ENCODE measurements around the gene SRSF6.
"Not testable (repeated sequence)": the region's sequence is repeated elsewhere in the genome, so short reads cannot be mapped to it uniquely, and the experiment has no call there.

The SRSF6 gene

GRCh38 chr20:43457640-43458421 is at the start of gene SRSF6:
SRSF6 (plus strand) TSS chr20:43457896; CDS start chr20:43458034, 138 bp downstream.
- H3K79me2 ChIP-seq (ENCODE audit: control insufficient read depth, insufficient read depth, low read length, unreplicated experiment), result peaks cover 45% of the 10 kb centered on the region
- H3K4me1 ChIP-seq (ENCODE audit: control insufficient read depth, insufficient read depth, low read length, unreplicated experiment), result peaks cover 10% of the 10 kb centered on the region
- H3K27ac ChIP-seq (ENCODE audit: low read depth, low read length), result peak within 1 kb of the TSS; percentile 94
- peak within 1 kb of the TSS; percentile 92 for H3K4me3 ChIP-seq (ENCODE audit: low read depth, low read length)
- peak within 1 kb of the TSS; percentile 62 for H2AFZ ChIP-seq (ENCODE audit: low read length, unreplicated experiment)
- H3K27me3 ChIP-seq (ENCODE audit: insufficient read depth, low read length), result 0 out of 2 replicates have a peak, but pooled peaks cover 7% of the 10 kb centered on the region
- H3K36me3 ChIP-seq (ENCODE audit: insufficient read depth, low read length), result peaks cover 33% of the 10 kb centered on the region

GRCh38 chr20:43408848-43409576 is 48.7 kb upstream of the SRSF6 start:
- Histone ChIP-seq H2AFZ (ENCODE audit: low read length, unreplicated experiment) (no peak overlapping the region), H3K79me2 (ENCODE audit: control insufficient read depth, insufficient read depth, low read length, unreplicated experiment) (no peaks in the 10 kb centered on the region), H3K27me3 (ENCODE audit: insufficient read depth, low read length) (peaks cover 50% of the 10 kb centered on the region), H3K27ac (ENCODE audit: low read depth, low read length) (no peak overlapping the region), H3K36me3 (ENCODE audit: insufficient read depth, low read length) (no peaks in the 10 kb centered on the region), H3K4me3 (ENCODE audit: low read depth, low read length) (no peak overlapping the region), H3K4me1 (ENCODE audit: control insufficient read depth, insufficient read depth, low read length, unreplicated experiment) (no peaks in the 10 kb centered on the region)

DNA sequence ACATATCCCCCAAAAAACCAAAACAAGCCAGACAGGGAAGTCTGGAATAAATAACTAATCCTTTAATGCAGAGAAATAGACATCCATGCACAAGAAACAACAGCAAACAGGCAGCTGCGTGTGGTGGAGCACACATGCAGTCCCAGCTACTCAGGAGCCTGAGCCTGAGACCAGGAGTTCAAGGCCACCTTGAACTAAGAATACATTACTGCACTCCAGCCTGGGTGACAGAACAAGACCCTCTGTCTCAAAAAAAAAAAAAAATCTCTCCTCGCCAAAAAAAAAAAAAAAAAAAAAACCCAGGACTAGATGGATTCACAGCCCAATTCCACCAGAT is 48.2 kb upstream of the SRSF6 start:
- no peak overlapping the region for H3K27ac ChIP-seq (ENCODE audit: low read depth, low read length)
- H3K27me3 ChIP-seq (ENCODE audit: insufficient read depth, low read length), result peaks cover 54% of the 10 kb centered on the region
- no peaks in the 10 kb centered on the region for H3K36me3 ChIP-seq (ENCODE audit: insufficient read depth, low read length)
- H3K4me1 ChIP-seq (ENCODE audit: control insufficient read depth, insufficient read depth, low read length, unreplicated experiment), result no peaks in the 10 kb centered on the region
- H2AFZ ChIP-seq (ENCODE audit: low read length, unreplicated experiment), result no peak overlapping the region
- H3K4me3 ChIP-seq (ENCODE audit: low read depth, low read length), result no peak overlapping the region
- no peaks in the 10 kb centered on the region for H3K79me2 ChIP-seq (ENCODE audit: control insufficient read depth, insufficient read depth, low read length, unreplicated experiment)

- H3K79me2 ChIP-seq (ENCODE audit: control insufficient read depth, insufficient read depth, low read length, unreplicated experiment), result no peaks in the 10 kb centered on the region
- H3K36me3 ChIP-seq (ENCODE audit: insufficient read depth, low read length), result no peaks in the 10 kb centered on the region
- H3K4me1 ChIP-seq (ENCODE audit: control insufficient read depth, insufficient read depth, low read length, unreplicated experiment), result no peaks in the 10 kb centered on the region
- no peak overlapping the region for H3K27ac ChIP-seq (ENCODE audit: low read depth, low read length)
- no peak overlapping the region for H3K4me3 ChIP-seq (ENCODE audit: low read depth, low read length)
- H2AFZ ChIP-seq (ENCODE audit: low read length, unreplicated experiment), result no peak overlapping the region
- peaks cover 23% of the 10 kb centered on the region for H3K27me3 ChIP-seq (ENCODE audit: insufficient read depth, low read length)
Observed at GRCh38 chr20:43415661-43416430, 41.9 kb upstream of the SRSF6 start.

- H3K27me3 ChIP-seq (ENCODE audit: insufficient read depth, low read length), result peaks cover 19% of the 10 kb centered on the region
- no peaks in the 10 kb centered on the region for H3K4me1 ChIP-seq (ENCODE audit: control insufficient read depth, insufficient read depth, low read length, unreplicated experiment)
- no peak overlapping the region for H2AFZ ChIP-seq (ENCODE audit: low read length, unreplicated experiment)
- H3K79me2 ChIP-seq (ENCODE audit: control insufficient read depth, insufficient read depth, low read length, unreplicated experiment), result no peaks in the 10 kb centered on the region
- no peaks in the 10 kb centered on the region for H3K36me3 ChIP-seq (ENCODE audit: insufficient read depth, low read length)
- no peak overlapping the region for H3K27ac ChIP-seq (ENCODE audit: low read depth, low read length)
- no peak overlapping the region for H3K4me3 ChIP-seq (ENCODE audit: low read depth, low read length)
Observed at GRCh38 chr20:43416591-43417228, 41.0 kb upstream of the SRSF6 start.

DNA sequence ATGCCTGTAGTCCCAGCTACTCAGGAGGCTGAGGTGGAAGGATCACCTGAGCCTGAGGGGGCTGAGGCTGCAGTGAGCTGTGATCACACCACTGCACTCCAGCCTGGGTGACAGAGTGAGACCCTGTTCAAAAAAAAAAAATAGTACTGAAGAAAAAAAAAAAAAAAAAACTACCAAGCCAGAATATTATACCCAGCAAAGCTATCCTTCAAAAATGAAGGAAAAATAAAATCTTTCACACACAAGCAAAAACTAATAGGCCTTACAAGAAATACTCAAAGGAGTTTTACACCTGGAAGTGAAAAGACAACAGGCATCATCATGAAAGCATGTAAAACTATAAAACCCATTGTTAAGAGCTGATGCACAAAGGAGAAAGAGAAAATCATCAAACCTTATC is 37.5 kb upstream of the SRSF6 start:
- no peaks in the 10 kb centered on the region for H3K36me3 ChIP-seq (ENCODE audit: insufficient read depth, low read length)
- no peak overlapping the region for H2AFZ ChIP-seq (ENCODE audit: low read length, unreplicated experiment)
- no peak overlapping the region for H3K27ac ChIP-seq (ENCODE audit: low read depth, low read length)
- no peaks in the 10 kb centered on the region for H3K79me2 ChIP-seq (ENCODE audit: control insufficient read depth, insufficient read depth, low read length, unreplicated experiment)
- H3K4me1 ChIP-seq (ENCODE audit: control insufficient read depth, insufficient read depth, low read length, unreplicated experiment), result no peaks in the 10 kb centered on the region
- H3K27me3 ChIP-seq (ENCODE audit: insufficient read depth, low read length), result peaks cover 21% of the 10 kb centered on the region; the same call in 1 of the 2 replicates
- H3K4me3 ChIP-seq (ENCODE audit: low read depth, low read length), result no peak overlapping the region

- peaks cover 21% of the 10 kb centered on the region; the same call in 1 of the 2 replicates for H3K27me3 ChIP-seq (ENCODE audit: insufficient read depth, low read length)
- H3K36me3 ChIP-seq (ENCODE audit: insufficient read depth, low read length); H3K79me2 ChIP-seq (ENCODE audit: control insufficient read depth, insufficient read depth, low read length, unreplicated experiment); H3K4me3 ChIP-seq (ENCODE audit: low read depth, low read length); H2AFZ ChIP-seq (ENCODE audit: low read length, unreplicated experiment); H3K4me1 ChIP-seq (ENCODE audit: control insufficient read depth, insufficient read depth, low read length, unreplicated experiment); H3K27ac ChIP-seq (ENCODE audit: low read depth, low read length): not testable (repeated sequence)
Observed at GRCh38 chr20:43420913-43421312, 36.8 kb upstream of the SRSF6 start.

- H3K4me3 ChIP-seq (ENCODE audit: low read depth, low read length), result no peak overlapping the region
- no peaks in the 10 kb centered on the region for H3K36me3 ChIP-seq (ENCODE audit: insufficient read depth, low read length)
- H3K4me1 ChIP-seq (ENCODE audit: control insufficient read depth, insufficient read depth, low read length, unreplicated experiment), result no peaks in the 10 kb centered on the region
- H3K79me2 ChIP-seq (ENCODE audit: control insufficient read depth, insufficient read depth, low read length, unreplicated experiment), result no peaks in the 10 kb centered on the region
- H3K27me3 ChIP-seq (ENCODE audit: insufficient read depth, low read length), result peaks cover 27% of the 10 kb centered on the region
- H3K27ac ChIP-seq (ENCODE audit: low read depth, low read length), result no peak overlapping the region
- no peak overlapping the region for H2AFZ ChIP-seq (ENCODE audit: low read length, unreplicated experiment)
Observed at GRCh38 chr20:43426172-43426571, 31.5 kb upstream of the SRSF6 start.

DNA sequence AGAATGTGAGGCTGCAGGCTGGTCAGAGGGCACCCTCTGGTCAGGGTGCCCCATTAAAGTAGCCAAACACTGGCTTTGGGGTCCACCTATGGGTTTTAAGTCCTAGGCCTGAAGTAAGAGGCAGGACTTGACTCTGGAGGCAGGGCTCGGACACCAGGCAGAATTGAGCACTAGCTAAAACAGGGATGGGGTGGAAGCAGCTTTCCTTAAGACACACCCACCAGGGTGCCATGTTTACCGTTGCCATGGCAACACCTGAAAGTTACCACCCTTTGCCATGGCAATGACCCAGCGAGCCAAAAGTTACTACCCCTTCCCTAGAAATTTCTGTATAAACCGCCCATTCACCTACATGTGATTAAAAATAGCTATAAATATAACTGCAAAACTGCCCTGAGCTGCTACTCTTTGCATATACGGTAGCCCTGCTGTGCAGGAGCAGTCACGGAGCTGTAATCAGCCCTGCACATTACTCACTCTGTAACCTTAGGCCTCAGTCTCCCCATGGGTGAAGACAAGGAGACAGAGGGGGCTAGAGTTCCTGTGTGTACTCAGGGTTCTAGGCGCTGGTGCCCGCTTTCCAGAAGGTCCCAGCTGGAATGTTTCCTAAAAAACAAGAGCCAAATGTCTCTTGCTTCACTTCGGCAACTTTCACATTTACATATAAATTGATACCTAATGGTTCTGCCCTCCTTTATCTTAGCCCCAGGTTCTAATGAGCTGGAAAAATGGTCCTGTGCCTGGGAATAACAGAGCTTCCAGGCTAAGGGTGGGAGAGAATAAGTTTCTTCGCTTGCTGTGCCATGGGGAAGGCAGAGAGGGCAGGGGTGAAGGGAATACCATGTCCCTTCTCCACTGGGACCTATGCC is 27.2 kb upstream of the SRSF6 start:
- Histone ChIP-seq H3K4me1 (ENCODE audit: control insufficient read depth, insufficient read depth, low read length, unreplicated experiment) (no peaks in the 10 kb centered on the region), H3K36me3 (ENCODE audit: insufficient read depth, low read length) (no peaks in the 10 kb centered on the region), H3K4me3 (ENCODE audit: low read depth, low read length) (no peak overlapping the region), H3K27me3 (ENCODE audit: insufficient read depth, low read length) (peaks cover 24% of the 10 kb centered on the region), H3K79me2 (ENCODE audit: control insufficient read depth, insufficient read depth, low read length, unreplicated experiment) (no peaks in the 10 kb centered on the region), H3K27ac (ENCODE audit: low read depth, low read length) (no peak overlapping the region), H2AFZ (ENCODE audit: low read length, unreplicated experiment) (no peak overlapping the region)

DNA sequence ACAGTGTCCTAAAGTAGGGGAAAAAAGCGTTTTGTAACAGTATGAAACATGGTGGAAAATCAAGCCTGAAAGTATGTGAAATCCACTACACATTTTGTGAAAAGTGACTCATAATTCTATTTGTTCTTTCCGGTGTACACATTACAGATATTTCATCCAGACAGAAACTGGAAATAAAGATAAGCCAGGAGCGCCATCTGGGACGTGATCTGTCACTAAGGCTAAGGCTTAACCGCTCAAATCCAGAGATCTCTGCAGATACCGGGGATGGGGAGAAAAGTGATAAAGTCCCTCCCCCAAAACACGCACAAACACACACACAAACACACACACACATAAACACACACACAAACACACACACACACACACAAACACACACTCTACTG is 26.6 kb upstream of the SRSF6 start:
- Histone ChIP-seq H3K4me3 (ENCODE audit: low read depth, low read length) (no peak overlapping the region), H3K27me3 (ENCODE audit: insufficient read depth, low read length) (peaks cover 30% of the 10 kb centered on the region), H3K27ac (ENCODE audit: low read depth, low read length) (no peak overlapping the region), H3K79me2 (ENCODE audit: control insufficient read depth, insufficient read depth, low read length, unreplicated experiment) (no peaks in the 10 kb centered on the region), H2AFZ (ENCODE audit: low read length, unreplicated experiment) (no peak overlapping the region), H3K4me1 (ENCODE audit: control insufficient read depth, insufficient read depth, low read length, unreplicated experiment) (no peaks in the 10 kb centered on the region), H3K36me3 (ENCODE audit: insufficient read depth, low read length) (no peaks in the 10 kb centered on the region)

Data from ACC112 (cell line).